Stimulated activated CD4-positive, alpha-beta T cell treated with anti-CD3 and anti-CD28 coated beads, Interleukin-1b, Interleukin-23, amount 100 ng/mL, for 4 hours (primary cell): Measurements from ENCODE around the gene KIF26A.

Experiments
- DNase-seq, 2 donors: peaks; one replicate each; pipeline ENCODE4 v3.0.0-alpha.2; 2020; ENCODE audit warnings: low read depth in 2 of 2

Gene KIF26A

GRCh38 chr14:104156142-104156541, 17.8 kb downstream of the KIF26A start:
- DNase-seq = no peak

- no peak for DNase-seq
These were observed 18.9 kb downstream of the KIF26A start for GRCh38 chr14:104157016-104157928.

- no peak for DNase-seq
These were observed 20.7 kb downstream of the KIF26A start for GRCh38 chr14:104158827-104159798.

- no peak for DNase-seq
These were observed 21.6 kb downstream of the KIF26A start for GRCh38 chr14:104159990-104160389.

- no peak for DNase-seq
These were observed 23.4 kb downstream of the KIF26A start for GRCh38 chr14:104161602-104162367.

GRCh38 chr14:104162495-104162894, 24.1 kb downstream of the KIF26A start:
- no peak for DNase-seq

GRCh38 chr14:104163541-104163940, 25.2 kb downstream of the KIF26A start:
- DNase-seq = no peak

- no peak for DNase-seq
These were observed 25.7 kb downstream of the KIF26A start for GRCh38 chr14:104164041-104164440.

- no peak for DNase-seq
These were observed 26.1 kb downstream of the KIF26A start for GRCh38 chr14:104164512-104164911.

- no peak for DNase-seq
These were observed 28.3 kb downstream of the KIF26A start for GRCh38 chr14:104166698-104167097.

- no peak for DNase-seq
These were observed 30.2 kb downstream of the KIF26A start for GRCh38 chr14:104168603-104169002.

- DNase-seq = no peak
These were observed 30.8 kb downstream of the KIF26A start for GRCh38 chr14:104169005-104169698.

GRCh38 chr14:104169699-104170479, 31.5 kb downstream of the KIF26A start:
- no peak for DNase-seq

- no peak for DNase-seq
These were observed 32.8 kb downstream of the KIF26A start for GRCh38 chr14:104171029-104171697.

- no peak for DNase-seq
These were observed 33.5 kb downstream of the KIF26A start for GRCh38 chr14:104171895-104172294.

- DNase-seq = no peak
These were observed 34.0 kb downstream of the KIF26A start for GRCh38 chr14:104172349-104172748.

- DNase-seq = no peak
These were observed 34.5 kb downstream of the KIF26A start for GRCh38 chr14:104172880-104173279.

GRCh38 chr14:104174051-104174450, 35.7 kb downstream of the KIF26A start:
- DNase-seq = no peak

- DNase-seq = no peak
These were observed 36.7 kb downstream of the KIF26A start for GRCh38 chr14:104175041-104175440.

GRCh38 chr14:104175811-104176210, 37.4 kb downstream of the KIF26A start:
- no peak for DNase-seq
